K562 (cell line): ENCODE results near the gene MORC1. TPM values are rescaled to one million over a fixed set of nuclear protein-coding genes. Genes with fewer than 3 reads are reported as not detected.

ENCODE experiments used
- ATAC-seq: fragments of 200-7000 bp; cut with Tn5 transposase; 3 replicates; pipeline ENCODE4 v1.9.1; 2020; ENCODE audit warnings: moderate library complexity
- BruUV-seq: library from RNA; stranded (reverse); fragments of 400-500 nt; replicated peaks from 2 replicates; lab custom pipeline; 2021; lab: Mats Ljungman, UMichigan
- CTCF ChIA-PET: fragments of 300-600 bp; formaldehyde crosslinking; extraction: SDS; loops from one replicate; lab custom pipeline; 2021; ENCODE audit warnings: low intra/inter-chr PET ratio; lab: Yijun Ruan, JAX
- POLR2A ChIA-PET: fragments of 300-600, 350-650 bp; sonication (Branson Sonifier 250); formaldehyde crosslinking; extraction: SDS; loops from one replicate; lab custom pipeline; 2021; ENCODE audit warnings: antibody characterized with exemption, inconsistent platforms; lab: Yijun Ruan, JAX
- DNase-seq, 4 experiments: peaks; one replicate each; pipeline versions ENCODE4 v3.0.0 to v3.0.0-alpha.2; 2011 to 2018; ENCODE audit warnings: low spot score in 3 of 4, mixed read lengths in 3 of 4; ENCODE audit errors: extremely low read depth in 1 of 4
- FAIRE-seq: peaks from 2 replicates; lab custom pipeline; 2011; peaks lifted over from hg19 to GRCh38; lab: Jason Lieb, UNC
- H2AFZ ChIP-seq: 2 replicates; pipeline ENCODE4 v1.6.0; 2011; ENCODE audit warnings: low read depth, low read length, control low read depth, inconsistent platforms
- H3K27ac ChIP-seq: fragments of 200-600 bp; 3 replicates; pipeline ENCODE4 v1.8.0; 2011; ENCODE audit warnings: low read depth, mild to moderate bottlenecking, control low read depth, inconsistent platforms, low read length, moderate library complexity, mixed read lengths; ENCODE audit errors: extremely low read depth
- H3K27me3 ChIP-seq, 2 experiments: fragments of 300-600 bp in 1 of 2; 2 replicates in 1 of 2; 3 replicates in 1 of 2; pipeline versions ENCODE4 v1.6.0 to v1.8.0; 2011; ENCODE audit warnings: inconsistent platforms in 2 of 2, low read length in 2 of 2, mild to moderate bottlenecking in 1 of 2, mixed read lengths in 1 of 2, moderate library complexity in 1 of 2; ENCODE audit not compliant: control insufficient read depth in 2 of 2, insufficient read depth in 2 of 2
- H3K36me3 ChIP-seq: fragments of 300-600 bp; 3 replicates; pipeline ENCODE4 v1.8.0; 2011; ENCODE audit warnings: mild to moderate bottlenecking, low read length, inconsistent platforms; ENCODE audit not compliant: control insufficient read depth, insufficient read depth
- H3K4me1 ChIP-seq, 2 experiments: fragments of 200-600 bp in 1 of 2; replicated peaks in 1 of 2; 2 replicates in 1 of 2; 3 replicates in 1 of 2; pipeline versions ENCODE4 v1.5.1 to v1.8.0; 2011; ENCODE audit warnings: inconsistent platforms in 2 of 2, low read length in 2 of 2, mild to moderate bottlenecking in 1 of 2, mixed read lengths in 1 of 2, moderate library complexity in 1 of 2; ENCODE audit not compliant: control insufficient read depth in 2 of 2, insufficient read depth in 2 of 2
- H3K4me2 ChIP-seq: 2 replicates; pipeline ENCODE4 v1.6.1; 2011; ENCODE audit warnings: low read length, control low read depth, inconsistent platforms, mixed read lengths; ENCODE audit not compliant: insufficient read depth
- H3K4me3 ChIP-seq: fragments of 200-600 bp; sonication (generic), shearing (Covaris generic); 2 replicates; pipeline ENCODE4 v1.5.1; 2016; ENCODE audit warnings: control low read depth, inconsistent platforms
- H3K79me2 ChIP-seq: fragments of 200-600 bp; 3 replicates; pipeline ENCODE4 v1.8.0; 2011; ENCODE audit warnings: low read length, inconsistent platforms; ENCODE audit not compliant: control insufficient read depth, insufficient read depth
- H3K9ac ChIP-seq, 2 experiments: 2 replicates each; pipeline versions ENCODE4 v1.6.0 to v1.6.1; 2011; ENCODE audit warnings: low read depth in 2 of 2, low read length in 2 of 2, control low read depth in 1 of 2, inconsistent platforms in 1 of 2, mild to moderate bottlenecking in 1 of 2, mixed read lengths in 1 of 2; ENCODE audit not compliant: insufficient read depth in 1 of 2
- H3K9me1 ChIP-seq: one replicate; pipeline ENCODE4 v1.6.0; 2011; ENCODE audit warnings: inconsistent platforms, mild to moderate bottlenecking, low read length, moderate library complexity; ENCODE audit not compliant: control insufficient read depth, insufficient read depth
- H3K9me3 ChIP-seq: replicated peaks from 2 replicates; pipeline ENCODE4 v1.5.1; 2011; ENCODE audit warnings: low read depth, low read length, inconsistent platforms; ENCODE audit not compliant: control insufficient read depth, insufficient read depth
- H4K20me1 ChIP-seq: replicated peaks from 2 replicates; pipeline ENCODE4 v1.6.1; 2011; ENCODE audit warnings: low read length, inconsistent platforms, mixed read lengths; ENCODE audit not compliant: control insufficient read depth, insufficient read depth
- ARHGAP35 ChIP-seq: fragments of 450-650 bp; IDR thresholded peaks from 2 replicates; pipeline ENCODE4 v1.6.1; 2018; ENCODE audit not compliant: partially characterized antibody
- ATF2 ChIP-seq: sonication (generic); formaldehyde crosslinking; IDR thresholded peaks from 2 replicates; pipeline ENCODE4 v1.8.1; 2022; ENCODE audit warnings: missing genetic modification reagents
- BHLHE40 ChIP-seq: IDR thresholded peaks from 2 replicates; pipeline ENCODE4 v1.6.1; 2011; ENCODE audit warnings: low read length, improper control_type of control experiment
- CHD1 ChIP-seq: fragments of 200-600 bp; sonication (generic); IDR thresholded peaks from one replicate; pipeline ENCODE4 v1.6.1; 2012; ENCODE audit warnings: mild to moderate bottlenecking, moderate library complexity, low read length, inconsistent platforms
- ETS1 ChIP-seq: conservative IDR thresholded peaks from 2 replicates; pipeline ENCODE4 v1.6.1; 2011; ENCODE audit warnings: low read depth, mild to moderate bottlenecking, low read length; ENCODE audit not compliant: control insufficient read depth
- KLF13 ChIP-seq: fragments of 450-650 bp; IDR thresholded peaks from 2 replicates; pipeline ENCODE4 v1.6.1; 2016; ENCODE audit warnings: missing genetic modification characterization, low read depth, mild to moderate bottlenecking, missing compliant biosample characterization, moderate library complexity, borderline replicate concordance
- POLR2A ChIP-seq: fragments of 450-650 bp; conservative IDR thresholded peaks from 2 replicates; pipeline ENCODE4 v1.6.1; 2016
- RCOR1 ChIP-seq, 2 experiments: IDR thresholded peaks; 2 replicates each; pipeline ENCODE4 v1.6.1; 2012; ENCODE audit warnings: low read depth in 2 of 2, low read length in 2 of 2, borderline replicate concordance in 1 of 2, improper control_type of control experiment in 1 of 2
- RNF219 ChIP-seq: fragments of 250-450 bp; sonication (Bioruptor Pico); IDR thresholded peaks from 2 replicates; pipeline ENCODE4 v1.5.0; 2022; ENCODE audit warnings: mild to moderate bottlenecking
- VEZF1 ChIP-seq: fragments of 200-800 bp; sonication (Bioruptor generic); IDR thresholded peaks from 2 replicates; pipeline ENCODE4 v1.6.1; 2017; ENCODE audit warnings: missing genetic modification characterization, missing compliant biosample characterization
- ZNF398 ChIP-seq: fragments of 250-450 bp; sonication (Bioruptor Pico); IDR thresholded peaks from 2 replicates; pipeline ENCODE4 v1.8.0; 2021; ENCODE audit warnings: moderate library complexity, mild to moderate bottlenecking, inconsistent platforms
- ZZZ3 ChIP-seq: fragments of 450-650 bp; IDR thresholded peaks from 2 replicates; pipeline ENCODE4 v1.6.1; 2016; ENCODE audit warnings: antibody characterized with exemption, mild to moderate bottlenecking, moderate library complexity
- WGBS: fragments of 100-300 bp; shearing (Covaris generic); methylation state at CpG from one replicate; pipeline ENCODE4 v1.1.6; 2016; ENCODE audit warnings: low coverage, mixed read lengths; ENCODE audit not compliant: insufficient coverage; ENCODE audit errors: missing lambda C conversion rate; 5-methylcytosine and 5-hydroxymethylcytosine counted together
- in situ Hi-C: fragments of 300-500 bp; cut with MboI; formaldehyde crosslinking; loops from 4 replicates; pipeline ENCODE4 v1.15.0; 2018; ENCODE audit warnings: inconsistent platforms, mixed read lengths
- intact Hi-C: fragments of 100-400 bp; cut with micrococcal nuclease; formaldehyde crosslinking; loops from 2 replicates; pipeline ENCODE4 v1.14.2; 2022
- polyA plus RNA-seq, 8 experiments: library from polyadenylated mRNA; depleted of rRNA in 4 of 8; stranded (reverse) in 5 of 8; unstranded in 3 of 8; fragments of >200 nt; fragmentation: Nextera tagmentation in 2 of 8; fragmentation: Illumina TruSeq in 1 of 8; extraction: Ambion mirVana in 2 of 8; extraction: Trizol in 1 of 8; gene quantifications; 2 replicates each; pipeline versions ENCODE4 v1.2.1 to v1.2.3, GENCODE V29; 2011 to 2014; ENCODE audit warnings: inconsistent platforms in 1 of 8, missing spikeins in 1 of 8
- total RNA-seq, 7 experiments: library from RNA; depleted of rRNA in 6 of 7; stranded (reverse); fragments of >200 nt in 6 of 7; fragmentation: Illumina TruSeq in 2 of 7; extraction: Trizol in 2 of 7; gene quantifications; 2 replicates each; pipeline versions ENCODE4 v1.2.1 to v1.2.3, GENCODE V29; 2011 to 2021; ENCODE audit warnings: low replicate concordance in 1 of 7

The MORC1 gene
- total and polyA plus RNA-seq, 9 of the 15 experiments (the other 6 are each of a cell fraction or from before 2014, with no cell fraction given) = 0.08 to 0.41 (median 0.30) TPM; not detected in 1

GRCh38 chr3:109152320-109152719 lies 34.4 kb upstream of the MORC1 start (continued):
- TF ChIP-seq KLF13 (tag) (no peak), ZZZ3 (no peak), ARHGAP35 (no peak)
- TF ChIP-seq, all 486 proteins: peak for 0

GRCh38 chr3:109149078-109149477 lies 31.1 kb upstream of the MORC1 start:
- ChIA-PET CTCF (no interaction called here), POLR2A (no interaction called here)
- Histone ChIP-seq H3K4me2 (no peak overlapping the region), H3K4me1 (no peaks in the 10 kb centered on the region), H3K9me3 (no peaks in the 10 kb centered on the region), H2AFZ (no peak overlapping the region), H3K27me3 (no peaks in the 10 kb centered on the region), H3K9me1 (no peaks in the 10 kb centered on the region), H3K36me3 (no peaks in the 10 kb centered on the region), H3K27ac (no peak overlapping the region), H4K20me1 (no peaks in the 10 kb centered on the region), H3K9ac (no peak overlapping the region), H3K79me2 (no peaks in the 10 kb centered on the region), H3K4me3 (no peak overlapping the region)
- no peak for ATAC-seq
- WGBS = 0% methylated on average over 2 of the region's 2 CpGs
- no peak for DNase-seq
- TF ChIP-seq RNF219 (CRISPR knock-in tag) = no peak
- no peak for TF ChIP-seq RCOR1 (IDR thresholded peaks at IDR 0.05; ENCODE audit: borderline replicate concordance in 1 of 2, low read depth in 2 of 2, low read length in 2 of 2)
- TF ChIP-seq ATF2 (CRISPR knock-in tag) = no peak
- TF ChIP-seq POLR2A = no peak
- no peak for TF ChIP-seq BHLHE40
- TF ChIP-seq CHD1 = no peak
- no peak for TF ChIP-seq ETS1
- no peak for TF ChIP-seq VEZF1 (CRISPR knock-in tag)
- TF ChIP-seq ZNF398 (CRISPR knock-in tag) = no peak
- BruUV-seq = no TSS peak
- FAIRE-seq = no peak
- in situ Hi-C loops (no loop called here), intact Hi-C loops (no loop called here)
